ENCODE measurements around the gene DDX59.
"Not testable (repeated sequence)": the region's sequence is repeated elsewhere in the genome, so short reads cannot be mapped to it uniquely, and the experiment has no call there.

The DDX59 gene

DNA sequence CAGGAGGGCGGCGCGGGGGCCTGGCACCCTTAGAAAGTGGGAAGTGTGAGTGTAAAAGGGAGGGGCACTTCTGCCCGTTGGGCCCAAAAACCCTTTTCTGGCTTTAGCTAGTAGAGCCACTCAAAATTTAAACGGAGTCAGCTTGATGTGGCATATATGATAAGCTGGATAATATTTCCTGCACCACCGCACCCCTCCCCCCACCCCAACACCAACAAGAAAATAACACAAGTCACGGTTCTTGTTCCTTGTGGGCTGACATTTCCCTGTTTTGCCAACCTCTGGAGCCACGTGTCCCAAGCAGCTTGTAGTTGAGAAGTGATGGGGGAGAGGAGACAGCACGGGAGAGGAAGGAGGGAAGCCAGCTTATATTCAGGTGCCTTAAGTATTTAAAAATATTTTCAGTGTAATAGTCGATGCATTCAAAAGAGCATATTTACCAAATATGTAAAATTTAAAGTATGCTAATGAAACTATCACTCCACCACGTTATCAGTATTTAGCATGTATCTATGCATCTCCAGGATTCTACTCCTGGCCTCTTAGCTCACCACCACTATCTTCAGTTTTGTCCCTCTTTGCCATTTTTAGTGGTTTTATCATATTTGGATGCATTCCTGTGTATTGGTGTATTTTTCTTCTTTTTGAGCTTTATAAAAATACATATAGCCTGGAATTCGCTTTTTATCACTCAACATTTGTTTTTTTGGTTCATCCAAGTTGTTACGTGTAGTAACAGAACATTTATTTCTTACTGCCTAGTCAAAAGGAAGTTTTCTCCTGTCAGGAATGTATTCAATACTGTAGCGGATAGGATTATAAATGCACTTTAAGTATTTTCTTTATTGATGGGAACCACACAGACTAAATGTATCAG is 773 bp upstream of the DDX59 start:
- DNase-seq = no peak

DNA sequence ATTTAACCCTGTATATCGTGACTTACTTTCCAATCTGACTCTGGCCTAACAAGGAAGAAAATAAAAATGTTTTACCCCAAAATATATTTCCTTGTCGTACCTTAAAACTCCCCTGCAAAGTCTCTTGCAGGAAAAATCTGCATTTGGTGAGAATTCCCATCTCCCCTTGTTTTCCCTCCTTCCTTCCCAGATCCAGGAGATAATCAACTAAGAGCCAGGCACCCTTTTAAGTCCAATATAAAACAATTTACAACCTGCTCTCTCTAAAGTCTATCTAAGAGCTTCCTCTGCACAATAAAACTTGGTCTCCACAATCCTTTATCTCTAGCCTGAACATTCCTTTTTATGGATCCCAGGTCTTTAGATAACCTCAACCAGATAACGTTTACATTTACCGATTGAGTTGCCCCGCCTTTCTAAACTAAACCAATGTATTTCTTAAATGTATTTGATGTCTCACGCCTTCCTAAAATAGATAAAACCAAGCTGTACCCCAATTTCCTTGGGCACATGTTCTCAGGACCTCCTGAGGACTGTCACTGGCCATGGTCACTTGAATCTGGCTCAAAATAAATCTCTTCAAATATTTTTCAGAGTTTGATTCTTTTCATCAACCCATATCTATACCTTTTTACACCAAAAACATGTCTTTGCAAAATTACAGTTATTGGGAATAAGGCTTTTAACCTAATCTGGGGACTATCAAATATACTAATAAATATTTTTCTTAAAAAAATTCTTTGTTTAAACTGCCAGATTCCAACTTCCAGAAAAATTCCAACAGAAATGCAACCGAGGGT is 993 bp downstream of the DDX59 start:
- no peak for DNase-seq

DNA sequence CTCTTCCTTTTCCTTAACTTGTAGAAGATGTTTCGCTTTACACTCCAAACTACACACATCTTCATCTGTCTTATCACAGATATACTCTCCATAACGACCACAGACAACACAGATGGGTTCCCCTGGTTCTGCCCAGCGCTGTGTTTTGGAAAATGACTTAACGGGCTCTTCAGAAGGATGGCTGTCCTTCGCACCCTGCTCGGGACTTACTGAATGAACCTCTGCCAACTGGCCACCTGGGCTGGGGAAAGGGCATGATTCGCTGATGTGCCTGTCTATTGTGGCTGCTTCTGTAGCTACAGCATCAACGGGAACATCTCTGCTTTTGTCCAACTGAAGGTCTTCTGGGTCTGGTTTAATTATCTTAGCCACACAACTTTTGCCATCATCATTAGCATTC is 3.4 kb downstream of the DDX59 start:
- DNase-seq = no peak

DNA sequence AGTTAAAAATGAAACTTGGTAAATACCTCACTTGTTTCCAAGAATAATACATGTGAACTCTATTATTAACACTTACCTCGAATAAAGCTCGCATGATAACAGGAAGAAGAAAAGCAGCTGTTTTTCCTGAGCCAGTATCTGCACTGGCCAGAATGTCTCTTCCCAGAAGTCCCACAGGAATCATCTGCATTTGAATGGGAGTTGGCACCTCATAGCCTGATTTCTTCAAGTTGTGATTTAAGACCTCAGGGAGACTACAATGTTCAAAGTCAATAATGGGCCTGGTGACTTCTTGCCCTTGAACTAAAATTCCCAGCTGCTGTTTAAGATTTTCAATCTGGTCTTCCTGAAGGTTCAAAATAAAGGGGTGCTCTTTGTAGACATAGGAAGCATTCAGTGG is 3.8 kb downstream of the DDX59 start:
- no peak for DNase-seq

DNA sequence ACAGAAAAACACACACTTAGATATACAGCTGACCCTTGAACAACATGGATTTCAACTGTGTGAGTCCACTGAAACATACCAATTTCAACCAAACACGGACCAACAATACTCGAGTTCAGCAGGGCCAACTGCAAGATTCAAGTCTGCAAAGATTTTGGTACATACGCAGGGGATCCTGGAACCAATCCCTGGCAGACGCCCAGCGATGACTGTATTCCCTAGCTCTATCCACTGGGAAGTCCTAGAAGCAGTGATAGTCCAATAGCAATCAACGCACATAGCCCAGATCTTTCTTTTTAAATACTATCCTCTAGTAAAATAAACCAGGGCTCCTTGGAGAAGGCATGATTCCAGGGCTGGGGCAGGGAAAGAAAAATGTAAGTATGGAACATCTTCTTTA is 9.0 kb downstream of the DDX59 start:
- DNase-seq = no peak

DNA sequence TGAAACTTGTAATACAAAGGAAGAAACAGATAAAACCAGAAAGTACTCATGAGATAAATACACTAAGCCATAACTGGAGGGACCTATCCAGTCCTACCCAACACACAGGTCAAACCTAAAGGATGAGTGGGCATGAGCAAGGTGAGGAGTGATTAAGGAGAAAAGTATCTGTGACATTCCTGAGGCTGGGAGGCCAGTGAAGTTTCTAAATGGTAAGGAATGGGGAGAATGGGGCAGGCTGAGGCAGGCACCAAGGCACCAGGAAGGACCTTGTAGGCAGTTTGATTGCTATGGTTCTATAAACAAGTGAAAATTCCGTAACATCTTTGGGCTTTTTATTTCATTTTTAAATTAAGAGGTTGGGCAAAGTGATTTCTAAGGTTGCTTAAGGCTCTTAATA is 10.4 kb downstream of the DDX59 start:
- no peak for DNase-seq

DNA sequence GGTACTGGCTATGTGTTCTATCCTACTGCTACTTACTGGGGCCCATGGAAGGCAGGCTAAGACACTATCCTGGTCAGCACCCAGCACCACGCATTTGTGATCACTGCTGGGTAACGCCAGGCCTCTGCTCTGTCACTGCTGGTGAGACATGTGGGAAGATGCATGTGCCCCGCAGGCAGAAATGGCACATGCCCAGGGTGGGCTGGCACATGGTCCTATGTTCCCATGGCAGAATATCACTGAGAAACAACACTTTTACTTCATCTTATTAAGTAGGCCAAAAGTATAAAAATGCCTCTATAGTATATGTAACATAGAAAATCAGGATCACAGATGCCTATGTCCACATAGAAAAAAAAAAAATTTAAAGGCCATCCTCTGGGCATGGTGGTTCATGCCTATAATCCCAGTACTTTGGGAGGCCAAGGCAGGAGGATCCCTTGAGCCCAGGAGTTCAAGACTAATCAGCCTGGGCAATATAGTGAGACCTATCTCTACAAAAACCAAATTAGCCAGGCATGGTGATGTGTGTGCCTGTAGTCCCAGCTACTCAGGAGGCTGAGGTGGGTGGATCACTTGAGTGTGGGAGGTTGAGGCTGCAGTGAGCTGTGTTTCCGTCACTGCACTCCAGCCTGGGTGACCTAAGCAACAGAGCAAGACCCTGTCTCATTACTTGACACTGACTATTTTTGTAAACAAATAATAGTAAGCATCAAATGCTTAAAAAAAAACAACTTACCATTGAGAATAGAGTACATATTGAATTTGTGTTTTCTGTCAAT is 11.5 kb downstream of the DDX59 start:
- DNase-seq = no peak

DNA sequence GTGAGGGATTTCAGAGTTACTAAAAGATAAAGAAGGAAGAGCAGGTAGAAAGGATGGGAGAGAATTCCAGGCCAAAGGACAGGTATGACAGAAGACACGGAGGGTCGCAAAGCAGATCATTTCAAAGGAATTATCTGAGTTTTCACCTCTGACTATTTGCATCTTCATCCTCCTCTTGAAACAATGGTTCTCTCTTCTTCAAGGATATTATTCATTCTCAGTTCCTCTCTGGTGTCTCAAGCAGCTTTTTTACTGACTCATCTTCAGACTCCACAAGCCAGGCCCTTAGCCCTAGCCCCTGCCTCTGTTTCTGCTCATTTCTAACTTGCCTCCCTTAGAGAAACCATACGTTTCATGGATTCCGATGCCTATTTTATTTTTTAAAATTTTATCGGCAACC is 15.0 kb downstream of the DDX59 start:
- no peak for DNase-seq

DNA sequence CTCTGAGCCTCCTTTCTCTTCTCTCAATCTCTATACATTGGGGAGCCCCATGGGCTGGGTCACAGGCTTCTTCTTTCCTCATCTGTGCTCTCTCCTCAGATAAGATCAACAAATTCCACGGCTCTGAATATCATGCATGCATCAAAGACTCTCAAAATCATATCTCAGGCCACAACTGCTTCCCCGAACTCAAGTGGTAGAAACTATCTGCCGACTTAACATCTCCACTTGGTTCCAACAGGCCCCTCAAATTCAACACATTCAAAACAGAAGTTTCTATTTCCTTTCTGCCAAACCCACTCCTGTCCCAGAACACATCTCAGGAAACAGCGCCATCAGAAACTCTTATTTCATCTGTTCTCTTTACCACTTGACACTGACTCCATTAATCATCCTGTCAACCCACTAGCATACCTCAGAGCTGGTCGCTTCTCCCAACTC is 16.7 kb downstream of the DDX59 start:
- no peak for DNase-seq

DNA sequence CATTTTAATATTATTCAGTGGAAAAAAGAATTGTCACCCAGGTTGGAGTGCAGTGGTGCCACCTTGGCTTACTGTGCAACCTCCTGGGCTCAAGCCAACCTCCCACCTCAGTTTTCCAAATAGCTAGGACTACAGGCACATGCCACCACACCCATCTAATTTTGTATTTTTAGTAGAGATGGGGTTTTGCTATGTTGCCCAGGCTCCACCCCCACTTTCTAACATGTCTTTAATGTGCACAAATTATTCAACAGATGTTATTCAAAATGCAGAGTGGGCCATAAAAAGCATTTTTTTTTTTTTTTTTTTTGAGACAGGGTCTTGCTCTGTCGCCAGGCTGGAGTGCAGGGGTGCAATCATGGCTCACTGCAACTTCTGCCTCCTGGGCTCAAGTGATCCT is 17.3 kb downstream of the DDX59 start:
- DNase-seq = no peak

DNA sequence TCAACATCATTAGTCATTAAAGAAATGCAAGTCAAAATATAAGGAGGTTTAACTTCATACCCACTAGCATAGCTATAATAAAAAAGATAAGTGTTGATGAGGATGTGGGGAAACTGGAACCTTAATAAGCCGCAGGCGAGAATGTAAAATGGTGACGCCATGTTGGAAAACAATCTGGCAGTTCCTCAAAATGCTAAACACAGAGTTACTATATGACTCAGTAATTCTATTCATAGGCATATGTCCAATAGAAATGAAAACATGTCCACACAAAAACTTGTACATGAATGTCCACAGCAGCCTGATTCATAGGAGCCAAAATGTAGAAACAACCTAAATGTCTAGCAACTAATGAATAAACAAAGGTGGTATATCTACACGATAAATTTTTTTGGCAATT is 23.2 kb downstream of the DDX59 start:
- no peak for DNase-seq

DNA sequence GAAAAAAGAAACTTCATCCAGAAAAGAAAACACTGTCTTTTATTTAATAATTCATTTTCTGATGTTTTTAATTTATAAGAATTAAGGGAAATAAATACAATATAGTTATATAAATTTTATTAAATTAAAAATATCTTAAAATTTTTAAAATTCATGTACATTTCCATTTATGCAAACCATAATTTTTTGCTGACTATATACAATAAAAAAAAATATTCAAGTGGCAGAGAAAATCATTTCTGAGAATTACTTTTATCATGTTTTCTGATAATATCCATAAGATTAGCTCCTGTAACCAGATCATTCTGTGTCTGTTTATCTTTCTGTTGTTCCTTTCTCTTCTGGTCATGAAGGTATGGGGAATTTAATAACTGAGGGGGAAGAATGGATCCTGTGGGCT is 25.7 kb downstream of the DDX59 start:
- no peak for DNase-seq

DNA sequence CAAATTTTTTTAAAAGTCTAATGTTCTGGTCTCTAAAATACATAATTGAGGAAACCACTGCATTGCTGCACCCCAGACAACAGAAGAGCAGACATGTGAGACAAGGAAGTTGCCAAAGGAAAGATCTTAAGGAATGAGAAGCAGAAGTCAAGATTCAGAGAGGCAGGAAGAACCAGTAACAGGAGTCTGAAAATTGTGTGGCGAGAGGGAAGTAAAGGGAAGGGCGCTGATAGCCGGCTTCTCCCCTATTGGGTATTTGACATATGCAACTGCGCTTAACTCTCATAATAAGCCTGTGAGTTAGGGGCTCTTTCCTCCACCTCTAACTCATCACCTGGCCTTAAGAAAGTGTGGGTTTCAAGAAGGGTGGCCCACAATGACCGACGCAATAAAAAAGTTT is 27.2 kb downstream of the DDX59 start:
- no peak for DNase-seq

DNA sequence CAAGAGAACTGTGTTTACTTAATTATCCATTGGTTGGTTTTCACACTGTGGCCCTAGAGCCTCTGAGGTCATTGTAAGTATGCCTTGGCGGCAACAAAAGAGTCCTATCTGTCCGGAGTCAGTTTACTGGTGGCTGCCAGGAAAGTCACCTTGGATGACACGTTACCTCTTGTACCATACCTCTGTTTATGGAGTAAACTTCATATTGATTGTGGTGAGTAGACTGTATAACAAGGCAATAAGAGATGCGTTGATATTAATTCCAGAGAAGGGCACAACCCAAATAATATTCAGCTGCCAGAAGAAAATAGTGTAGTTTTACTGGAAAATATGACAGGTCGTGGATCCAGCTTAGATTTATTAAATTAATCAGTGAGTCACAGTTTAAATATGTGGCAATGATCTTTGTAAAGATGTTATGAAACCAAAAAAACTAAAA is 28.7 kb downstream of the DDX59 start:
- no peak for DNase-seq

DNA sequence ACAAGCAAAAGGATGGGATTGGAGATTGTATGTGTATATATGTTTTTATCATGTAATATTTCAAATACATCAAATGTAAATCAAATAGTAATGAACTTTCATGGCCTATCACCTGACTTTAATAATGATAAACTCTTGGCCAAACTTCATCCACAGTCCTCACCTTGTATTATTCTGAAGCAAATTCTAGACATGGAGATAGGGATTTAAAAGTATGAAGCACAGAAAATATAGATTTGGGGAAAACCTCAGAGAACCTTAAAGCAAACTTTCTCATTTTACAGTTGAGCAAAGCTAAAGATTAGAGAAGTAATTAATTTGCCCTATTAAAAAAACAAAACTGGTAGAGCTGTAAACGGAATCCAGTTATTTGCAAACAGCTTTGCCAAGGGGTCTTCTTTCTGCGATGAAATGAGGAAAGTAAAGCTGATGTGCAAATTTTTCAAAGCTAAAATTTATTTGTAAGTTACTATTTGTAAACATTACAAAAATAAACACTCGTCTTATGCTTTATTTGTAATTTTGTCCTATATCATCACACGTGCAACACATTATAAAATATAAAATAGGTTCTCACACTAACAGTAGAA is 29.2 kb downstream of the DDX59 start:
- DNase-seq = no peak

DNA sequence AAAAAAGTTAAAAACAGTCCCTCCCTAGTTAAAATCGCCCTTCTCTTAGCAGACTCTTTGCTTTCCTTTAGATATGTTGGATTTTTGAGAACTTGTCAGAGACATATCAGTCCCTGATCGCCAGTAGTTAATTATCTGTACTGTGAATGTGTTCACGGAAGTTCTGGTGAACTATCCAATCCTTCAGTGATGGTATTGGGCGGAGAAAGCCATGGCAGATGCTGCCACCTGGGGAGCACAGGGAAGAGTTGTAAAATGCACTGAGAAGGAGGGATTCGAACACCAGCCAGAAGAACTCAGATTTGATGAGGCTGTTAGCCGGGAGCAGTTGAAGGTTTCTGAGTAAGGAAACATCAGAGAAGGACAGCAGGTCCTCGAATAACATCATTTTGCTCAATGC is 31.6 kb downstream of the DDX59 start:
- no peak for DNase-seq

DNA sequence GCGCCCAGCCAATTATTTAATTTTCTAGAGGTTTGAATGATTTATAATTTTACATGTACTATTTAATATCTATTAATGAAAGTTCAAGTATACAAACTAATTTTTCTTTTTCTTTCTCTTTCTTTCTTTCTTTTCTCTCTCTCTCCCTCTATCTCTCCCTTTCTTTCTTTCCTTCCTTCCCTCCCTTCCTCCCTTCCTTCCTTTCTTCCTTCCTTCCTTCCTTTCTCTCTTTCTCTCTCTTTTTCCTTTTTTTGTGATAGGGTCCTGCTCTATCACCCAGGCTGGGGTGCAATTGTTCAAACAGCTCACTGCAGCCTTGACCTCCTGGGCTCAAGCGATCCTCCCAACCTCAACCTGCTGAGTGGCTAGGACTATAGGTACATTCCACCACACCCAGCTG is 33.0 kb downstream of the DDX59 start:
- DNase-seq = no peak

DNA sequence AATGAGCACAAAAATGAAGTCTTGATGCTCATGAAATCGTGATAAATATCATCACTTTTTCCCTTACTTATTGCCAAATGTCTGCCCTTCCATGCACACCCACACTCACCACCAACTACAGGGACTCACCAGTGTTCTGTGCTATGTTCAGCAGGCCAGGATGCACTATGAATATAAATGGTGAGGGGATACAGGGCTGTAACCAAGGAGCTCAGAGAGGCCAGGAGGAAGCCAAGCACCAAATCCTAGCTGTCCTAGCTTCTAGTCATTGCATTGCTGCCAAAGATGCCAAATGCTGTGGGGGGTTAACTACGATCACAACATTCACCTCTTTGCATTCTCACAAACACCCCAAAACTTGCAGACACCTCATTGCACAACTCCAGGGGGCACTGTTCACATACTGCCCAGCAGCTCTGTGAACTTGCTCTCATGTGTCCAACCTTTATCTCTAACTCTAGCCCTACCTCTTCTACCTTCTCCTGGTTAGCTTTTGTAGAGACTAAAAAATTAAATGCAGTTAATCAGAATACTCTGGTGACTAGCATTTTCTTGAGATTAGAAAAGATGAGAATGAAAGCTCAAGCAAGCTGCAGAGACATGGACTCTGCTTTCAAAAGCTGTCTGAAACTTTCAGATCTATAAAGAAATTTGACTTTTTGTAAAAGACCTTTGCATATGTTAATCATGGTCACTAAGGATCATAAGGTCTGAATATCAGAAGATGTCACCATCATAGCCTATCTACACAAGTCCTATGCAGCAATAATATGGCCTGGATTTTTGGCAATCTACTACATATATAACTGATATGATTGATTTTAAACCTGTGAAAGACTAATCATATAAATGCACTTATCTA is 35.2 kb downstream of the DDX59 start:
- DNase-seq = no peak

DNA sequence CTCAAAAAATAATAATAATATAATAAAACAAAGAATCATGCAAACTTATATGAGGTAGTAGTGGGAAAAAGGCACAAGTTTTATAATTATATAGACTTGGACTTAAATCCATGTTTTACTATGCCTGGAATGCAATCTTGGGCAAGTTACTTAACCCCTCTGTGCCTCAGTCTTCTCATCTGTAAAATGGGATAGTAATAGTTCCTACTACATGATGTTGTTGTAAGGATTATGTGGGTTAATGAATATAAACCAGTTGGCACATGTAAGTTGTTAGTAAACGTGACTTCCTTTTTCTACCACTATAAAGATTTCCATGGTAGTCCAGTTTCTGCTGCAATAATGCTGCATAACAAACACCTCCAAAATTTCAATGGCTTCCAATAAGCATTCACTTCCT is 38.3 kb downstream of the DDX59 start:
- DNase-seq = no peak

DNA sequence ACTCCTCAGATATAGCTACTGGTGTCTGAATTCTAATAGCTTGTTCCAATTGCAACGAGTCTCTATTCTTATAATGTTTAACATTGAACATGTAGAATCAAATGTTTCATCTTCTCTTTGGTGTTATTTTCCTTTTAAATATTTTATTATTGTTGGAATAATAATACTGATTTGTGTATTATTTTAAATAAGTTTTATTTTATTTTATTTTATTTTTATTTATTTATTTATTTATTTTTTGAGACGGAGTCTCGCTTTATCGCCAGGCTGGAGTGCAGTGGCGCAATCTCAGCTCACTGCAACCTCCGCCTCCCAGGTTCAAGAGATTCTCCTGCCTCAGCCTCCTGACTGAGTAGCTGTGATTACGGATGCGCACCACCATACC is 39.2 kb downstream of the DDX59 start:
- not testable (repeated sequence) for DNase-seq

DNA sequence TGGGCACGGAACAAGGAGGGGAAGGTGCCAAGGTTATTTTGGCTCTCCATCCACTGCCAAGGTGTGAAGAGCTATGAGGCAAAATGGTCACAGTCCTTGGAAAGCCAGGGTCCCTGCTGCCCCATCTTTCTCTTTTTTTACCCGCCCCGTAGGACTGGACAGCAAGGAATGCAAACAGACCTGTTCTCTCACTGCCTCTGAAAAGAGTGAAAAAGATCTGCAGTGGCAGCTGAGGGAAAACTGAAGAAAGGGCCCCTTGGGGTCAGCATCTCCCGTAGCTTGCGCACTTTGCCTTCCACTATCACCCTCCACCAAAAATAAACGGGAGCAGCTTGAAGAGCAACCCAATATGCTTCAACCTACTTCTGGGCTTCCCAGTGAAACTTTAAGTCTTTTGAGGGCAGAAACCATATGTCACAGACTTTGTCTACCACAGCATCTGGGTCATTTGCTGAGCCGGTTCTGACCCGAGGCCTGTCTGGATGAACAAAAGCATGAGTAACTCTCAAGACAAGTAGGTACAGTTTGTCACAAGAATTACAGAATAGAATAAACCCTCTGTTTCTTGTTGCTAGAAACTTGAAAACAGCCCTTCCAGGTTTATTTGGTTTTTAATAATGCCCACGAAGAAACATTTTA is 39.7 kb downstream of the DDX59 start:
- no peak for DNase-seq

Data from activated T-cell treated with anti-CD3 and anti-CD28 coated beads, Interleukin-2, amount 50 U/mL, for 1 hour (primary cell).